Measurements from ENCODE around the gene EFNB3.
A peak's percentile ranks its signal among the peaks of the same experiment; 100 is the strongest.

EFNB3 gene

DNA sequence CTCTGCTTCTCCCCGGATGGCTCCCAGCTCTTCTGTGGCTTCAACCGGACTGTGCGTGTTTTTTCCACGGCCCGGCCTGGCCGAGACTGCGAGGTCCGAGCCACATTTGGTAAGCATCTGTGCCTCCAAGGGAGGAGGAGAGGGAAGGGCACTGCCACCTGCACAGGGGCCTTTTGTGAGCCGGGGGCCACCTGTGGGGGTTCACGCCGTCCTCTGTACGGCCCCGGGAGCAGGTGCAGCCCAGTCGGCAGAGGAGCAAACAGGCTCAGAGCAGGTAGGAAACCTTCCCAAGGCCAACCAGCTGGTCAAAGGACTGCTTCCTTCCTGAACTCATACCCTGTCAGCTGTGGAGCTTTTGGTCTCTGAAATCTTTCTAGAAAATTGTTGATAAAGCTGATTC is 3.3 kb upstream of the EFNB3 start:
- TF ChIP-seq, protein P1, sequence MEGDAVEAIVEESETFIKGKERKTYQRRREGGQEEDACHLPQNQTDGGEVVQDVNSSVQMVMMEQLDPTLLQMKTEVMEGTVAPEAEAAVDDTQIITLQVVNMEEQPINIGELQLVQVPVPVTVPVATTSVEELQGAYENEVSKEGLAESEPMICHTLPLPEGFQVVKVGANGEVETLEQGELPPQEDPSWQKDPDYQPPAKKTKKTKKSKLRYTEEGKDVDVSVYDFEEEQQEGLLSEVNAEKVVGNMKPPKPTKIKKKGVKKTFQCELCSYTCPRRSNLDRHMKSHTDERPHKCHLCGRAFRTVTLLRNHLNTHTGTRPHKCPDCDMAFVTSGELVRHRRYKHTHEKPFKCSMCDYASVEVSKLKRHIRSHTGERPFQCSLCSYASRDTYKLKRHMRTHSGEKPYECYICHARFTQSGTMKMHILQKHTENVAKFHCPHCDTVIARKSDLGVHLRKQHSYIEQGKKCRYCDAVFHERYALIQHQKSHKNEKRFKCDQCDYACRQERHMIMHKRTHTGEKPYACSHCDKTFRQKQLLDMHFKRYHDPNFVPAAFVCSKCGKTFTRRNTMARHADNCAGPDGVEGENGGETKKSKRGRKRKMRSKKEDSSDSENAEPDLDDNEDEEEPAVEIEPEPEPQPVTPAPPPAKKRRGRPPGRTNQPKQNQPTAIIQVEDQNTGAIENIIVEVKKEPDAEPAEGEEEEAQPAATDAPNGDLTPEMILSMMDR (IDR thresholded peaks at IDR 0.05), result no peak
- Histone ChIP-seq H3K27ac (no peak overlapping the region), H3K4me3 (no peak overlapping the region)
- DNase-seq (ENCODE audit: low spot score), result no peak

DNA sequence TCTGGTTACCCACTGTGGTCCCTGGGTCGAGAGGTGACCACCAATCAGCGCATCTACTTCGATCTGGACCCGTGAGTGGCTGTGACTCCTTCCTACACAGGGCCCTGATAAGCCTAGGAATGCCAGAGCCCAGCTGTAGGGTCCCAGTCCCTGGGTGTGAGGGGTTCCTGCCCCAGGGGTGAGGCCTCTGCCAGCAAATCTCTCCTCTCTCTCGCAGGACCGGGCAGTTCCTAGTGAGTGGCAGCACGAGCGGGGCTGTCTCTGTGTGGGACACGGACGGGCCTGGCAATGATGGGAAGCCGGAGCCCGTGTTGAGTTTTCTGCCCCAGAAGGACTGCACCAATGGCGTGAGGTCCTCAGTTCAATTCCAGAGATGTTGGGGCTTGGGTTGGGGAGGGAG is 2.2 kb upstream of the EFNB3 start:
- H3K27ac ChIP-seq, result no peak overlapping the region
- H3K4me3 ChIP-seq, result no peak overlapping the region
- TF ChIP-seq, protein P1 (IDR thresholded peaks at IDR 0.05), result no peak
- DNase-seq (ENCODE audit: low spot score), result peak; percentile 55

DNA sequence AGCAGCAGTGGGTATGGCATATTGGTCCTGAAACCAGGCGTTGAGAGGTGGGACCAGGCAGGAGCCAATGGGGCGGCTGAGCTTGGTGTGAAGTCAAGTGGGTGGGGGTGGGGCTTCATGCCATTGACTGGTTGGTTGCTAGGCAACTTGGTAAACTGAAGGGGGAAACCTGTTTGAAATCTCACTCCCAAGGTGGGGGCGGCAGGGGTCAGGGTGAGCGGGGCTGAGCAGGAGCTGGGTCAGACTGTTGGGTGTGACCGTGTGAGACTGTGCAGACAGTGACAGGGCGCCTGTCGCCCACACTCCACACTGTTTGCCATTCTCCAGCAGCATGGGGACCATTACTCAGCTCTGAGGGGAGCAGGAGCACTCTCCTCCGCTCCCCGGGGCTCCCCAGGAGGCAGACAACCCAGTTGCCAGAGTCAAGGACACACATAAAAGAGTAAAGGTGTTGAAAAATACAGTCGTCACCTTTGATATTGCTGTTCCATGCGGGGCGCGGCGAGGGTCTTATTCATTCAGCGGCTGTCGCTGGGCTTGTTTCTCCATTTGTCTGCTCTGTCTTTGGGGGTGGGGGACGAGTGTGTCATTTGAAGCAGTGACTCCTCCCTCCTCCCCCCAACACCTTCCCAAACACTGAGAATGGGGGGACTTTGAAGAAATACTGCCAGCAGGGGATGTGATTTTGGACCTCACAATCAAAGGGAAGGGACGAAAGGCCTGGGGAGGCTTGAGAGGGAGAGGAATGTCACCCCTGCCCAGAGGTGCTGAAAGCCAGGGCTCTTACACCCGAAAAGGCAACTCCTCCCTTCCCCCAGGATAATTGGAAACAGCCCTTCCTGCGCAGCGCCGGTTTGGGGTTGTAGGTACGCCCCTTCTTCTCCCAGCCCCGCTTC is 1.2 kb upstream of the EFNB3 start:
- DNase-seq (ENCODE audit: low spot score), result peak; percentile 71
- no peak overlapping the region for H3K27ac ChIP-seq
- H3K4me3 ChIP-seq, result peak overlapping the region; percentile 62
- TF ChIP-seq, protein P1 (IDR thresholded peaks at IDR 0.05), result no peak

DNA sequence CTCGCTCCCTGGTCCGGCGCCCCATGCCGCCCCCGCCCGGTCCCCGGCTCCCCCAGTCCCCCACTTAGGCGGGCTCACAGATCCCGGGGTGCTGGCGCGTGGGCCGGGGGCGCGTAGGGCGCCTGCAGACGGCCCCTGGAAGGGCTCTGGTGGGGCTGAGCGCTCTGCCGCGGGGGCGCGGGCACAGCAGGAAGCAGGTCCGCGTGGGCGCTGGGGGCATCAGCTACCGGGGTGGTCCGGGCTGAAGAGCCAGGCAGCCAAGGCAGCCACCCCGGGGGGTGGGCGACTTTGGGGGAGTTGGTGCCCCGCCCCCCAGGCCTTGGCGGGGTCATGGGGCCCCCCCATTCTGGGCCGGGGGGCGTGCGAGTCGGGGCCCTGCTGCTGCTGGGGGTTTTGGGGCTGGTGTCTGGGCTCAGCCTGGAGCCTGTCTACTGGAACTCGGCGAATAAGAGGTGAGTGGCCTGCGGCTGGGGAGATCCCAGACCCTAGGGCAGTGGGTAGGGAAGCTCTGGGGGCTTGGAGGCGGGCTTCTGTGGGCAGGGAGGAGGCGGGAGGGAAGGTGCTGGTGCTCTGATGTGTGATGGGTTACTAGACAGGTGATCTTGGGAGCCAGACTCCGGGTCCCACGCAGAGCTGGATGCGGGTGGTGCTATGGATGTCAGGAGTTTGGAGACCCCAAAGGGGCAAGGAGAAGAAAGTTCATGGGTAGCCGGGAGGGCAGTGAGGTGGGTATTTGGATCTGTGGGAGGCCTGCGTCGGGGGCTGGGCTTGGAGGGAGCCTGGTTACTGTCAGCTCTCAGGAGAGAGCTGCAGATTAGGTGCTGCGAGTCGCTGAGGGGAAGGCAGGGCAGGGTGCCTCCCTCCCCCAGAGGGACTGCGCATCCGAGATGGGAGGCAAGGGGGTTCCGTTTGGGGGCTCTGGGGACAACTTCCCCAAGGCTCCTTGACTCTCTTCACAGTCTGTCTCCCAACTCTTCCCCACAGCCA is 560 bp downstream of the EFNB3 start:
- DNase-seq (ENCODE audit: low spot score), result no peak

DNA sequence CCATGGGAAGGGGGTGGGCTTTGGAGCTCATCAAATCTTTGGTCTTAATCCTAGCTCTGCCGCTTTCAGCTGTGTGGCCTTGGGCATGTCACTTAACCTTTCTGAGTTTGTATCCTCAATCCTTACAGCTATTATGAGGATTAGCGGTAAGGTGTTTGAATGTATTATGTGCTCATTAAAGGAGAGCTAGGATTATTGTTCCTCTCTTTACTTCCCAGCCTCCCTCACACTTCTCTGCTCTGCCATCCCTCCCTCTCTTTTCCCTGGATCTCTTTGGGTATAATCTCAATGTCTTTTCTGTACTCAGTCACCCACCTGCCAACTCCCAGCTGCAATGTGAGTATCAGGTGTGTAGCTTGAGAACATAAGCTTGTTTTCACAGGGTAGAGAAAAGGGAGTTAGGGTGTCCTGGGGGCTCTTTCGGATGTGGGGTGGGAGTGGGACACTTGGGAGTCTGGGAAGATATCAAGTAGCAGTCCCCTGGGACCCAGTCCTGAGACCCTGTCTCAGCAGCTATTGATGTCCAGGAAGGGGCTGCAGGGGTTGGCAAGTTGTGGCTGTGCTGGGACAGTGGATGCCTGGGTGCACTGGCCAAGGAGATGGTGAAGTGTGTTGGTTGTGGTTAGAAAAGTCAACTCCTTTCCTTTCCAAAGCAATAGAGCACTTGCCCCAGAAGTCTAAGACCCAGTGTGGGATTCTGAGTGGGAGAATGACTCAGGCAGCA is 1.8 kb downstream of the EFNB3 start:
- peak; percentile 69 for DNase-seq (ENCODE audit: low spot score)
- Histone ChIP-seq H3K4me3 (no peak overlapping the region), H3K27ac (no peak overlapping the region)
- TF ChIP-seq, protein P1 (IDR thresholded peaks at IDR 0.05), result no peak

More for the DNA sequence above, 560 bp downstream of the EFNB3 start:
- Histone ChIP-seq H3K4me3 (peak overlapping the region; percentile 62), H3K27ac (no peak overlapping the region)
- TF ChIP-seq, protein P1 (IDR thresholded peaks at IDR 0.05), result no peak

DNA sequence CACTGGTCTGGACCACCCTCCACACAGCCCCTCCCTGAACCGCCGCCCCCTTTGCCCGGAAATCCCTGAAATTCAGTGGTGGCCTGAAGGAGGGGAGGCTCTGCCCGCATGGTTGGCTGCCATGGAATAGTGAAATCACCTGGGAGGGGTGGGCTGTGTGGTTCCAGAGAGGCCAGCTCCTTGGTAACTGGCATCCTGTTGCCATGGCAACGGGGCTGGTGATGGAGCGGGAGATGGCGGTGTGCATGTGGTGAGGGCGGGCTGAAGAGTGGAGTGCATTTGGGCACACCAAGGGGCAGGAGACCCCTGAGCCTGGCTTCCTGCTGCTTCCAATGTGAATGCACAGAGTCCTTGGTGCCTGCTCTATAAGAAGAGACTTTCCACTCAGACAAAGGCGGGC is 2.4 kb downstream of the EFNB3 start:
- DNase-seq (ENCODE audit: low spot score), result no peak
- Histone ChIP-seq H3K4me3 (no peak overlapping the region), H3K27ac (no peak overlapping the region)
- TF ChIP-seq, protein P1 (IDR thresholded peaks at IDR 0.05), result no peak

All from coronary artery (tissue), 2 donors.